ENCODE results near the gene VASN.

The VASN gene

DNA sequence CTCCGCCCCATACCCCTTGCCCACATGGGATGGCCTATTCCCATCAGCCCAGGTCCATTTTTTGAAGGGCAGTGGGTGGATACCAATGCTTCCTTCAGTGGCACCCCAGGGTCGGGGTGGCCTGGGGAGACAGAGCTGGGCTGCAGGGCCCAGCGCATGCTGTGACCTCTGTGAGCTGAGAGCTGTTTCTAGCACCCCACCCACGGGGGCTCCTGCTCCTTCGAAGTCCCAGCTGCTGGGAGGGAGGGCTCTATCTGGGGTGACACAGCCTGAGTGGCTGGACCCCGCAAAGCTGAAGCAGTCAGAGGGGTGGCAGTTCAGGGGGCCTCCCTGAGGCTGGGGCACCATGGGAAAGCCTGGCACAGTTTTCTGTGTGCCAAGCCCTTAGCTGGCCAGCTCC, 31.2 kb upstream of the VASN start:
- TF ChIP-seq, protein P1, sequence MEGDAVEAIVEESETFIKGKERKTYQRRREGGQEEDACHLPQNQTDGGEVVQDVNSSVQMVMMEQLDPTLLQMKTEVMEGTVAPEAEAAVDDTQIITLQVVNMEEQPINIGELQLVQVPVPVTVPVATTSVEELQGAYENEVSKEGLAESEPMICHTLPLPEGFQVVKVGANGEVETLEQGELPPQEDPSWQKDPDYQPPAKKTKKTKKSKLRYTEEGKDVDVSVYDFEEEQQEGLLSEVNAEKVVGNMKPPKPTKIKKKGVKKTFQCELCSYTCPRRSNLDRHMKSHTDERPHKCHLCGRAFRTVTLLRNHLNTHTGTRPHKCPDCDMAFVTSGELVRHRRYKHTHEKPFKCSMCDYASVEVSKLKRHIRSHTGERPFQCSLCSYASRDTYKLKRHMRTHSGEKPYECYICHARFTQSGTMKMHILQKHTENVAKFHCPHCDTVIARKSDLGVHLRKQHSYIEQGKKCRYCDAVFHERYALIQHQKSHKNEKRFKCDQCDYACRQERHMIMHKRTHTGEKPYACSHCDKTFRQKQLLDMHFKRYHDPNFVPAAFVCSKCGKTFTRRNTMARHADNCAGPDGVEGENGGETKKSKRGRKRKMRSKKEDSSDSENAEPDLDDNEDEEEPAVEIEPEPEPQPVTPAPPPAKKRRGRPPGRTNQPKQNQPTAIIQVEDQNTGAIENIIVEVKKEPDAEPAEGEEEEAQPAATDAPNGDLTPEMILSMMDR (IDR thresholded peaks at IDR 0.05): no peak

DNA sequence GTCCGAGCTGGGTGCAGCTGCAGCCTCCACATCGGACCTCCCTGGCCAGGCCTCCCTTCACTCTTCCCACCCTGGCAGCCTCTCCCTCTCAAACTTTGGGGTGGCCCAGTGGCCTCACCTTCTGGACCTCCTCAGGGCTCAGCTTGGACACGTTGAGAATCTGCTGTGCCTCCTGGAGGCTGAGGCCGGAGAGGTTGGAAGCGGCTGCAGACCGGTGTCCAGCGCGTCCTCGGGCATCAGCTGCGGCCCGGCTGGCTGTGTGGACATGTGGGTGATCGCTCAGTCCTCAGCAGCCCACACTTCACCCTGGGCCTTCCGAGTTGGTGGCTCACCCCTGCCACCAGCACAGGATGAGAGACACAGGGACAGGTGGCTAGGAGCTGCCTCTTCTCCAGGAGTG, 30.4 kb upstream of the VASN start:
- TF ChIP-seq, protein P1 (IDR thresholded peaks at IDR 0.05): no peak

DNA sequence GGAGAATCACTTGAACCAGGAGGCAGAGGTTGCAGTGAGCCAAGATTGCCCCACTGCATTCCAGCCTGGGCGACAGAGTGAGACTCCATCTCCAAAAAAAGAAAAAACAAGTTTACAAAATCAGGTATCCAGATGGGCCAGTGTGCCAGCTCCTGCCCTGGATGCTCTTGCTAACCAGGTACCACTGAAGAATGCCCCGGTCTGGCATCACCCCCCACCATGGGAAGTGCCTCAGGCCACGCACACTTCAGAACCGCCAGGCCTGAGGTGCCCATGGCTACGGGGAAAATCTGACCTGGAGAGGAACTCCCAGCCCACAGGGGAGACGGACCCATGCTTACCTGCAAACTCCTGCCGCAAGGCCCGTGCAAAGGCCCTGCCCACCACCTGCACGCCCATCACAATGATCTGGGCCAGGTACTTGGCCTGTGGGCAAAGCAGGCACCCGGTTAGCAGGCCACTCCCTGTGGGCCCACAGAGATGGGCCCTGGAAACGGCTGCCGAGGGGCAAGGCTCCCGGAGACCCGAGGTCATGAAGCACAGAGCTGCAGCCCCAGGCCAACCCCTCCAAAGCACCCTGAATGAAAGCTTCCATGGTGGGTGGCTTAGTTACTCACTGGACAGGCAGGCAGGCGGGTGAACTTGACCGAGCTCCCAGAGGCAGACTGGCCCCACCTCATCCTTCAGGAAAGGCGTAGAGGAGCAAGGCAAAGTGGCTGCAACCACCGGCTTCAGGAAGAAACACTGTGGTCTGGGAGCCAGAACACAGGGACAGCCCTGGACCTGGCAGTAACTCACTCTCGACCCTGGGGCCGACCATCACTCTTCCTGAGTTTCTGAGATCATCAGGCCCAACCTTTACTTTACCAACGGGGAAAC, 28.5 kb upstream of the VASN start:
- TF ChIP-seq, protein P1 (IDR thresholded peaks at IDR 0.05): no peak

DNA sequence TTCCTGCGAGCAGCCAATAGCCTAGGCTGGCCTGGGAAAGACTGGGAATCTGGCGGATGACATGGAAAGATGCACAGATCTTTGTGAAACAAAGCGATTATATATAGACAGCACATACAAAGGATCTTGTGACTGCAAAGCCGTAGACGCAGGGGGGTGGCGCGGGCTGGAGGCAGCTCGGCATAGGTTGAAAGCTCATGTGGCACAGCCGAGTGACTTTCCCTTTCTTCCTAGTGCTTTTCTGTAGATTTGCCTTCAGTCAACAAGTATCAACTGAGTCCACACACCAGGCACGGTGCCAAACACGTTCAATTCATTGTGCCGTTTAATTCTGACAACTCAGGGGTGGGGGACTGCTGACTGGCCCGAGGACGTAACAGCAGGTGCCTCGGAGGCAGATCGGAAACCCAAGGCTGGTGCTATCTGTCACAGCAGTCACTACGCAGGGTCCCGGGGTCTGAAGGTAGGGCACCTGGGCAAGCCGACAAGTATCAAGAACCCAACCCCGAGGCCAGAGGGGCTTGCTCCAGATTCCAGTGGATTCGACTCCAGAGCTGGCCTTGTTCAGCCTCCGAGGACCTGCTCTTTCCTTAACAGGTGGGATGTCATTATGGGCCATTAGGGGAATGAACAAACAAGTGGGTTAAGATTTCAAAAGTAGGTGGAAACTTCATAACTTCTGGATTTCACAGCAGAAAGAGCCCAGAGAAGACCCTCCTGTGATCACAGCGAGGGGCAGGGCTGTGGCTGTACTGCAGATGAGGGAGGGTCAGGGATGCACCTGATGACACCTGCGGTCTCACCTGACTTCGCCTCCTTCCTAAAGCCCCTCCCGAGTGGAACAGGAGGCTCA, 26.4 kb upstream of the VASN start:
- TF ChIP-seq, protein P1 (IDR thresholded peaks at IDR 0.05): no peak

DNA sequence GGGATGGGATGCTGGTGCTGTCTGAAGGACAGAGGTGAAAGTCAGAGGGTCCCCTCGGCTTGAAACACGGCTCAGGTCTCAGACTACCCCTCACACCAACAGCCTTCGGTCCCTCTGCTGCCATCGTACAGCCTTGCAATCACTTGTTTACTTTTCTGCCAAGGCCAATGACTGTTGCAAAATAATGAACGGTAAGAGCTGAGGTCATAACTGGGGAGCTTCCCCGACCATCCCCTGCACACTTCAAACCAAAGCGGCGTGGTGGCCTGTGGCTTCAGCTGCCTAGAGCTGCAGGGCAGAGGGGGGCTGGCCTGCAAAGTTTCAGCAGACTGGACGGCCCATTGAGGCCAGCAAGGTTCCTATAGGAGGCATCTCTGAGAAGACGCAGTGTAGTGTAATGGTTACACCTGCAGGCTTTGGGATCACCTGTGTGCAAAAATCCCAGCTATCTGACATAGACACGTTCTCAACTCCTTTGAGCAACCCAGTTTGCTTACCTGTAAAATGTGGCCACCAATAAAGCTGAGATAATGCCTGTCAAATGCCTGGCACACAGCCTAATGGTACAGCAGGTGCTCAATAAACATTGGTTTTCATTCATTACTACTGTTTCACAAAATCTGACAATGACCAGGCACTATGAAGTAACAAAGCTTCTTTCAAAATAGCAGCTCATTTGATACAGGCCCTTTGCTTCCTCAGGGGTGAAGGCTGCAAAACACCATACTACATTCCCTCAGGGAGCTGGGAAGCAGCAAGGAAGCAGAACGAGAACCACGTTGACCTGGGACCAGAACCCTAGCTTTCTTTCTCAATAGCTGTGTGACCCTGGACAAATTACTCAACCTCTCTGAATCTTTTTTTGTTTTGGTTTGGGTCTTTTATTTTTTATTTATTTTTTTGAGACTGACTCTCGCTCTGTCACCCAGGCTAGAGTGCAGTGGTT, 25.5 kb upstream of the VASN start:
- TF ChIP-seq, protein P1 (IDR thresholded peaks at IDR 0.05): no peak

DNA sequence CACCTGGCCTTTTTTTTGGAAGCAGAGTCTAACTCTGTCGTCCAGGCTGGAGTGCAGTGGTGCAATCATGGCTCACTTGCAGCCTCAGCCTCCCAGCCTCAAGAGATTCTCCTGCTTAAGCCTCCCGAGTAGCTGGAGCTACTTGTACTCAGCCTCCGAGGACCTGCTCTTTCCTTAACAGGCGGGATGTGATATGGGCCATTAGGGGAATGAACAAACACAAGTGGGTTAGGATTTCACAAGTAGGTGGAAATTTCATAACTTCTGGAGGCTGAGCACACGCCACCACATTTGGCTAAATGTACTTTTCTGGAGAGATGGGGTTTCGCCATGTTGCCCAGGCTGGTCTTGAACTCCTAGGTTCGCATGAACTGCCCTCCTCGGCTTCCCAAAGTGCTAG, 24.6 kb upstream of the VASN start:
- TF ChIP-seq, protein P1 (IDR thresholded peaks at IDR 0.05): no peak

Data from LNCAP (cell line).